ENCODE results near the gene TNFAIP2. TPM values are rescaled to one million over a fixed set of nuclear protein-coding genes. Genes with fewer than 3 reads are reported as not detected.

Gene TNFAIP2
- total and polyA plus RNA-seq, 2 donors (not counting 3 experiments of a cell fraction or from before 2014, with no cell fraction given), result 31.6 to 42.7 TPM

DNA sequence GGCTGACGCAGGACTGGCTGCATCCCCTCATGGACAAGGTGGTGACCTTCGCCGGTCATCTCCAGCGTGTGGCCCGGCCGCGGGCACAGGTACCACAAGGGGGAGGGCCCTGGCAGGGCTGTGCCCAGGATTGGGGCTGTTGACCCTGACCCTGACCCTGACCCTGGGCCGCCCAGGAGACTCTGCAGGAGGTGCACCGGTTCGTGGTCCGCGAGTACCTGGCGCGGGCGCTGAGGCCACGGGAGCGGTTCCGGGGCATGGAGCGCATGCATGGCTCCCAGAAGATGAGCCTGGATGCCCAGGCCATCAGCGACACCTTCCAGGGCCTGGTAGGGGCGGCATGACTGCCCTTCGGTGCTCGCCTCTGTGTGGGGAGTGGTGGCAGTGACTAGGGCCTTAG is 15.8 kb upstream of the TNFAIP2 start:
- CTCF ChIA-PET, result interaction anchor here (0.9 to 7.9 kb wide), 9 partner anchors 11 to 184 kb away, joined by 3 to 257 read pairs (median 36); partner anchors contain the start of gene TNFAIP2
- Histone ChIP-seq H3K4me2 (ENCODE audit: insufficient read depth, low read length) (no peak overlapping the region), H3K4me3 (replicated peaks in 1 of 3; ENCODE audit: insufficient read depth in 1 of 3, low read depth in 1 of 3, low read length in 3 of 3) (no peak overlapping the region), H3K9me3 (replicated peaks; ENCODE audit: control insufficient read depth, insufficient read depth, low read length) (no peaks in the 10 kb centered on the region), H3K27me3 (ENCODE audit: control insufficient read depth in 2 of 2, insufficient read depth in 2 of 2, low read length in 2 of 2) (peaks cover 17 to 21% of the 10 kb centered on the region in 2 experiments), H2AFZ (ENCODE audit: low read depth, low read length) (no peak overlapping the region), H3K79me2 (ENCODE audit: control insufficient read depth, insufficient read depth, low read length) (no peaks in the 10 kb centered on the region), H3K27ac (ENCODE audit: insufficient read depth, low read depth, low read length) (no peak overlapping the region), H4K20me1 (replicated peaks; ENCODE audit: control insufficient read depth, extremely low read depth, insufficient read depth, low read length) (no peaks in the 10 kb centered on the region), H3K9me1 (replicated peaks; ENCODE audit: control insufficient read depth, extremely low read depth, insufficient read depth, low read length) (no peaks in the 10 kb centered on the region), H3K36me3 (ENCODE audit: control insufficient read depth in 2 of 2, extremely low read depth in 1 of 2, insufficient read depth in 2 of 2, low read length in 2 of 2) (no peaks in the 10 kb centered on the region), H3K4me1 (ENCODE audit: control insufficient read depth, extremely low read depth, insufficient read depth, low read length) (peaks cover 6% of the 10 kb centered on the region), H3K9ac (replicated peaks; ENCODE audit: extremely low read depth, insufficient read depth, low read length) (no peak overlapping the region)
- POLR2A ChIA-PET, result no interaction called here
- BruUV-seq (replicated peaks), result no TSS peak
- TF ChIP-seq MYC (IDR thresholded peaks at IDR 0.05; ENCODE audit: low read depth, low read length) (no peak), EZH2 (IDR thresholded peaks at IDR 0.05; ENCODE audit: borderline replicate concordance, low read depth, low read length, severe bottlenecking) (no peak), POLR2A (IDR thresholded peaks at IDR 0.05; ENCODE audit: low read depth, low read length) (no peak), FOS (IDR thresholded peaks at IDR 0.05; ENCODE audit: borderline replicate concordance, insufficient read depth, low read length) (no peak), POLR2AphosphoS5 (IDR thresholded peaks at IDR 0.05; ENCODE audit: insufficient read depth, low read depth, low read length) (no peak), JUN (IDR thresholded peaks at IDR 0.05; ENCODE audit: borderline replicate concordance, insufficient read depth, insufficient read length, low read depth) (no peak), GATA2 (IDR thresholded peaks at IDR 0.05; ENCODE audit: insufficient read depth, insufficient read length, low read depth, low read length) (no peak)
- TF ChIP-seq, protein P1, sequence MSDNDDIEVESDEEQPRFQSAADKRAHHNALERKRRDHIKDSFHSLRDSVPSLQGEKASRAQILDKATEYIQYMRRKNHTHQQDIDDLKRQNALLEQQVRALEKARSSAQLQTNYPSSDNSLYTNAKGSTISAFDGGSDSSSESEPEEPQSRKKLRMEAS (IDR thresholded peaks at IDR 0.05; ENCODE audit: insufficient read depth, insufficient read length), result no peak
- TF ChIP-seq, protein P2, sequence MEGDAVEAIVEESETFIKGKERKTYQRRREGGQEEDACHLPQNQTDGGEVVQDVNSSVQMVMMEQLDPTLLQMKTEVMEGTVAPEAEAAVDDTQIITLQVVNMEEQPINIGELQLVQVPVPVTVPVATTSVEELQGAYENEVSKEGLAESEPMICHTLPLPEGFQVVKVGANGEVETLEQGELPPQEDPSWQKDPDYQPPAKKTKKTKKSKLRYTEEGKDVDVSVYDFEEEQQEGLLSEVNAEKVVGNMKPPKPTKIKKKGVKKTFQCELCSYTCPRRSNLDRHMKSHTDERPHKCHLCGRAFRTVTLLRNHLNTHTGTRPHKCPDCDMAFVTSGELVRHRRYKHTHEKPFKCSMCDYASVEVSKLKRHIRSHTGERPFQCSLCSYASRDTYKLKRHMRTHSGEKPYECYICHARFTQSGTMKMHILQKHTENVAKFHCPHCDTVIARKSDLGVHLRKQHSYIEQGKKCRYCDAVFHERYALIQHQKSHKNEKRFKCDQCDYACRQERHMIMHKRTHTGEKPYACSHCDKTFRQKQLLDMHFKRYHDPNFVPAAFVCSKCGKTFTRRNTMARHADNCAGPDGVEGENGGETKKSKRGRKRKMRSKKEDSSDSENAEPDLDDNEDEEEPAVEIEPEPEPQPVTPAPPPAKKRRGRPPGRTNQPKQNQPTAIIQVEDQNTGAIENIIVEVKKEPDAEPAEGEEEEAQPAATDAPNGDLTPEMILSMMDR (IDR thresholded peaks at IDR 0.05; ENCODE audit: extremely low read depth in 1 of 2, insufficient read depth in 1 of 2, low read depth in 1 of 2, low read length in 2 of 2), result no peak
- FAIRE-seq (no peak), DNase-seq (ENCODE audit: low read depth, low spot score) (no peak)
- intact Hi-C loops (cut with micrococcal nuclease) (no loop called here), dilution Hi-C loops (cut with MboI; ENCODE audit: extremely low pct_ligation_motif_present, low sequenced_read_pairs) (no loop called here)
